ENCODE data around the gene PEX5.

DNA sequence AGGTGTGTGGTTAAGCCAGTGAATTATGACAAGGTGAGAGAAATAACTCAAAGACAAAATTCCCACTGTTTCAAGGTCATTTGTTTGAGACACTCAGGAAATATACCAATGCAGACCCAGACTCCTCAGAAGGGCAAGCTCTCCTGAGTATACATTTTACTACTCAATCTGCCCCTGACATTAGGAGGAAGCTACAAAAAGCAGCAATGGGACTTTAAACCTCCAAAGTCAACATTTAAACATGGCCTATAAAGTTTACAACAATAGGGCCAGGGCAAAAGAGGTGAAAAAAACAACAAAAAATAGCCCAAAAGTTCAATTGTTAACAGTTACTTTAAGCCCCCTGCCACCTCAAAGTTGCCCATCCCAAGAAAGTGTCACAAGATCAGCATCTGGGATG, 19.5 kb upstream of the PEX5 start:
- TF ChIP-seq, protein P1, sequence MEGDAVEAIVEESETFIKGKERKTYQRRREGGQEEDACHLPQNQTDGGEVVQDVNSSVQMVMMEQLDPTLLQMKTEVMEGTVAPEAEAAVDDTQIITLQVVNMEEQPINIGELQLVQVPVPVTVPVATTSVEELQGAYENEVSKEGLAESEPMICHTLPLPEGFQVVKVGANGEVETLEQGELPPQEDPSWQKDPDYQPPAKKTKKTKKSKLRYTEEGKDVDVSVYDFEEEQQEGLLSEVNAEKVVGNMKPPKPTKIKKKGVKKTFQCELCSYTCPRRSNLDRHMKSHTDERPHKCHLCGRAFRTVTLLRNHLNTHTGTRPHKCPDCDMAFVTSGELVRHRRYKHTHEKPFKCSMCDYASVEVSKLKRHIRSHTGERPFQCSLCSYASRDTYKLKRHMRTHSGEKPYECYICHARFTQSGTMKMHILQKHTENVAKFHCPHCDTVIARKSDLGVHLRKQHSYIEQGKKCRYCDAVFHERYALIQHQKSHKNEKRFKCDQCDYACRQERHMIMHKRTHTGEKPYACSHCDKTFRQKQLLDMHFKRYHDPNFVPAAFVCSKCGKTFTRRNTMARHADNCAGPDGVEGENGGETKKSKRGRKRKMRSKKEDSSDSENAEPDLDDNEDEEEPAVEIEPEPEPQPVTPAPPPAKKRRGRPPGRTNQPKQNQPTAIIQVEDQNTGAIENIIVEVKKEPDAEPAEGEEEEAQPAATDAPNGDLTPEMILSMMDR (conservative IDR thresholded peaks at IDR 0.05; ENCODE audit: low read length) = no peak
- no peak for TF ChIP-seq EZH2phosphoT487 (IDR thresholded peaks at IDR 0.05; ENCODE audit: borderline replicate concordance)

Data from Loucy (cell line).